Measurements from ENCODE around the gene RFT1. TPM values are rescaled to one million over a fixed set of nuclear protein-coding genes. Genes with fewer than 3 reads are reported as not detected.
A peak's percentile ranks its signal among the peaks of the same experiment; 100 is the strongest.

The RFT1 gene
- total RNA-seq, 1 donor, result 11.9 TPM

- Histone ChIP-seq H3K36me3 (ENCODE audit: insufficient read depth, low read length) (no peaks in the 10 kb centered on the region), H3K79me2 (ENCODE audit: insufficient read depth, low read length) (peaks cover 47% of the 10 kb centered on the region), H3K4me2 (ENCODE audit: insufficient read depth, low read length) (peak overlapping the region; percentile 46), H3K9me3 (ENCODE audit: low read depth, low read length) (no peaks in the 10 kb centered on the region), H3K4me3 (ENCODE audit: insufficient read depth, low read length) (peak overlapping the region; percentile 0), H3K27ac (ENCODE audit: low read depth, low read length) (peak overlapping the region; percentile 49), H3K27me3 (ENCODE audit: insufficient read depth, low read length) (no peaks in the 10 kb centered on the region), H3K4me1 (ENCODE audit: insufficient read depth, low read length) (peaks cover 31% of the 10 kb centered on the region), H4K20me1 (ENCODE audit: insufficient read depth, low read length) (peaks cover 5% of the 10 kb centered on the region), H2AFZ (ENCODE audit: low read length) (peak overlapping the region; percentile 88)
- no peak for TF ChIP-seq CTCF (IDR thresholded peaks at IDR 0.05; ENCODE audit: extremely low read depth, low read depth, low read length)
- peak; percentile 99 for DNase-seq (ENCODE audit: insufficient read length, low spot score, missing footprints)
Observed at GRCh38 chr3:53166781-53167291, 36.6 kb upstream of the RFT1 start.

GRCh38 chr3:53166206-53166605 lies 36.0 kb upstream of the RFT1 start:
- no peaks in the 10 kb centered on the region for H3K9me3 ChIP-seq (ENCODE audit: low read depth, low read length)
- no peak overlapping the region for H2AFZ ChIP-seq (ENCODE audit: low read length)
- peak overlapping the region; percentile 49 for H3K27ac ChIP-seq (ENCODE audit: low read depth, low read length)
- H3K79me2 ChIP-seq (ENCODE audit: insufficient read depth, low read length), result peaks cover 45% of the 10 kb centered on the region
- no peak for TF ChIP-seq CTCF (IDR thresholded peaks at IDR 0.05; ENCODE audit: extremely low read depth, low read depth, low read length)
- H3K36me3 ChIP-seq (ENCODE audit: insufficient read depth, low read length), result no peaks in the 10 kb centered on the region
- no peak overlapping the region for H3K4me2 ChIP-seq (ENCODE audit: insufficient read depth, low read length)
- H3K27me3 ChIP-seq (ENCODE audit: insufficient read depth, low read length), result no peaks in the 10 kb centered on the region
- peaks cover 31% of the 10 kb centered on the region for H3K4me1 ChIP-seq (ENCODE audit: insufficient read depth, low read length)
- DNase-seq (ENCODE audit: insufficient read length, low spot score, missing footprints), result peak; percentile 78
- H3K4me3 ChIP-seq (ENCODE audit: insufficient read depth, low read length), result no peak overlapping the region
- peaks cover 5% of the 10 kb centered on the region for H4K20me1 ChIP-seq (ENCODE audit: insufficient read depth, low read length)

- H4K20me1 ChIP-seq (ENCODE audit: insufficient read depth, low read length), result peaks cover 5% of the 10 kb centered on the region
- peak; percentile 2 for DNase-seq (ENCODE audit: insufficient read length, low spot score, missing footprints)
- peaks cover 41% of the 10 kb centered on the region for H3K79me2 ChIP-seq (ENCODE audit: insufficient read depth, low read length)
Observed at GRCh38 chr3:53164911-53165310, 34.7 kb upstream of the RFT1 start.

More at GRCh38 chr3:53164911-53165310, 34.7 kb upstream of the RFT1 start:
- Histone ChIP-seq H3K27me3 (ENCODE audit: insufficient read depth, low read length) (no peaks in the 10 kb centered on the region), H3K27ac (ENCODE audit: low read depth, low read length) (no peak overlapping the region), H3K4me3 (ENCODE audit: insufficient read depth, low read length) (no peak overlapping the region), H2AFZ (ENCODE audit: low read length) (no peak overlapping the region), H3K36me3 (ENCODE audit: insufficient read depth, low read length) (no peaks in the 10 kb centered on the region), H3K9me3 (ENCODE audit: low read depth, low read length) (no peaks in the 10 kb centered on the region), H3K4me2 (ENCODE audit: insufficient read depth, low read length) (no peak overlapping the region), H3K4me1 (ENCODE audit: insufficient read depth, low read length) (peaks cover 37% of the 10 kb centered on the region)
- no peak for TF ChIP-seq CTCF (IDR thresholded peaks at IDR 0.05; ENCODE audit: extremely low read depth, low read depth, low read length)

All from osteoblast (primary cell).